Coronary artery (tissue), 2 donors: ENCODE measurements around the gene PCDHGC5.

Experiments used
- DNase-seq: peaks from one replicate; pipeline ENCODE4 v3.0.0-alpha.2; 2017; ENCODE audit warnings: low spot score
- H3K27ac ChIP-seq, 2 donors: fragments of 200-600 bp; sonication (generic); one replicate each; pipeline ENCODE4 v1.5.1; 2016 to 2019
- H3K4me3 ChIP-seq: fragments of 200-600 bp; sonication (generic); 2 replicates; pipeline ENCODE4 v1.5.1; 2016; ENCODE audit warnings: mild to moderate bottlenecking, moderate library complexity
- TF ChIP-seq, protein P1 (sequence below): fragments of 200-600 bp; sonication (generic); IDR thresholded peaks from one replicate; pipeline ENCODE4 v1.5.1; 2019; ENCODE audit warnings: antibody characterized with exemption

The PCDHGC5 gene

DNA sequence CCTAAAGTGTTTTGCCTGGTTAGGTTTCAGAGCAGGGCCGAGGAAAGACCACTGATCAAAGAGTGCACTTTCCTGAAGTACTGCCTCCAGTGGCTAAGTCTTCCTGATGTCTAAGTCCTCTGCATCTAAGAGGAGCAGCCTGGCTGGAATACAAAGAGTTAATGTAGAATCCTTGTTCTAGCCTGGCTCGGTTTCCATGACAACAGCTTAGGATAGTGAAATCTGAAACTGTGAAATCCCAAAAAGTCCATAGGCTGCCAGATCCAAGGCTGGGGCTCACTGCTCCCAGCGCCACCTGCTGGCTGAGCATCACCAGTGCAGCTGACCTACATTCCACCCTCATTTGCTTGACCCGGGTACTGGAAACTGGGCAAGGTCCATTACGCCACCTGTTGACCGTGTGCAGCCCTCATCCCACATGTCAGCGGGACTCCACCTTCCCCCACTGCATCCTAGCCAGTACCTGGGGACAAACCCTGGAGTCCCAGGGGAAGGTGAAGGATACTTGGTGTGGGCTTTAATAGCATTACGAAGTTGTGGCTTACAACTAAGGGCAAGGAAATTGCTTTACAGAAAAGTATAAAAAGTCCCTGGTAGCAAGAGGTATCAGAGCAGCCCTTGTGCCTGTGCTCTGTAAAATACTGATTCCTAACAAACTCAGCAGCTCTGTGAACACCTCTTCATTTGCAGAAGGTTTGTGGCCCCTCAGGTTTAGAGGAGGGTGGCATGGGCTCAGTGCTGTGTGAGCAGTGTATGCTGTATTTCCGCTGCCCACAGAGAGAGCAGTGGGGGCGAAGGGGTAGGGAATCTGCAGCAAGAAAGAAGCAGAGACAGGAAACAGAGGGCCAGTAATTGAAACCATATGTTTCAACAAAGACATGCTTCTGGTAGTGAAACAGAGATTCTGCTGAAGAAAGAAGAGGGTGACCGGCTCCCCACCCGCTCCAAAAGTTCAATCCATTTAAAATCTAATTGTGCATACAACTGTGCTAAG, 36.0 kb downstream of the PCDHGC5 start:
- Histone ChIP-seq H3K27ac (peak overlapping the region; percentile 25 to 74), H3K4me3 (no peak overlapping the region)
- TF ChIP-seq, protein P1, sequence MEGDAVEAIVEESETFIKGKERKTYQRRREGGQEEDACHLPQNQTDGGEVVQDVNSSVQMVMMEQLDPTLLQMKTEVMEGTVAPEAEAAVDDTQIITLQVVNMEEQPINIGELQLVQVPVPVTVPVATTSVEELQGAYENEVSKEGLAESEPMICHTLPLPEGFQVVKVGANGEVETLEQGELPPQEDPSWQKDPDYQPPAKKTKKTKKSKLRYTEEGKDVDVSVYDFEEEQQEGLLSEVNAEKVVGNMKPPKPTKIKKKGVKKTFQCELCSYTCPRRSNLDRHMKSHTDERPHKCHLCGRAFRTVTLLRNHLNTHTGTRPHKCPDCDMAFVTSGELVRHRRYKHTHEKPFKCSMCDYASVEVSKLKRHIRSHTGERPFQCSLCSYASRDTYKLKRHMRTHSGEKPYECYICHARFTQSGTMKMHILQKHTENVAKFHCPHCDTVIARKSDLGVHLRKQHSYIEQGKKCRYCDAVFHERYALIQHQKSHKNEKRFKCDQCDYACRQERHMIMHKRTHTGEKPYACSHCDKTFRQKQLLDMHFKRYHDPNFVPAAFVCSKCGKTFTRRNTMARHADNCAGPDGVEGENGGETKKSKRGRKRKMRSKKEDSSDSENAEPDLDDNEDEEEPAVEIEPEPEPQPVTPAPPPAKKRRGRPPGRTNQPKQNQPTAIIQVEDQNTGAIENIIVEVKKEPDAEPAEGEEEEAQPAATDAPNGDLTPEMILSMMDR = peak; percentile 94
- peak; percentile 94 for DNase-seq

DNA sequence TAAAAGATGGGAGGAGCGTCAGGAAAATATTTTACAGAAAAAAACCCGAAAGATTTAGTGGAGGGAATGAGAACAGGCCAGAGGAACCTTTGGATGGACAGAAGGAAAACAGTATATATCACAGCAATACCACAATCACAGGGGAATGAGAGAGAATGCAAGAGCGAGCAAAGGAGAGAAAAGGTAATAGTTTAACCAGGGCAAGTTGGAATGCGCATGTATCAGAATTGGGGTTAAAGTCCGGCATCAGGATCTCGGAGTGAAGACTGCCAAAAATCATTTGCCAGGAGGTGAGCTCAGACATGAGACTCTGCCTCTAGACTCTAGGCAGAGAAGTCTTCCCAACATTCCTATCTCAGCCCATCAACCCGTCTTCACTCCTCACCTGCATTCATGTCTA, 36.8 kb downstream of the PCDHGC5 start:
- peak overlapping the region in 1 of 2 donors; percentile 74 for H3K27ac ChIP-seq
- TF ChIP-seq, protein P1 = no peak
- no peak overlapping the region for H3K4me3 ChIP-seq
- DNase-seq = no peak

DNA sequence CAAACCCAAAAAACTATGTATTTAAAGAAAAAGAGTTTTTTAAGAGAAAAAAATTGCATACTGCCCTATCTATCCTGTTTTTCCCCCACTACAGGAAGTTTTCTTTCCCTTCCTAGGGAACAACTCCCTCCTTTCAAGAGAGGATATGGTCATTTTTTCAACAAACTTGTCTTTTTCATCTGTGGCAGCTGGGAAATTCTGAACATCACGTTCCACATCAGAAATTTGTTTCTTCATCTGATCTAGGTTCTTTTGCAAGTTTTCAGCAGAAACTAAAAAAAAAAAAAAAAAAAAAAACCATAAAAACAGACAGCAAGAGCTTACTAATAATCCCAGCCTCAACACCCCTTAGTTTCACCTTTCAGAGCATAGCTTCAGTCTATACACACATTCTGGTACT, 38.5 kb downstream of the PCDHGC5 start:
- DNase-seq = no peak
- Histone ChIP-seq H3K4me3 (no peak overlapping the region), H3K27ac (peak overlapping the region in 1 of 2 donors; percentile 85)
- TF ChIP-seq, protein P1 = no peak

DNA sequence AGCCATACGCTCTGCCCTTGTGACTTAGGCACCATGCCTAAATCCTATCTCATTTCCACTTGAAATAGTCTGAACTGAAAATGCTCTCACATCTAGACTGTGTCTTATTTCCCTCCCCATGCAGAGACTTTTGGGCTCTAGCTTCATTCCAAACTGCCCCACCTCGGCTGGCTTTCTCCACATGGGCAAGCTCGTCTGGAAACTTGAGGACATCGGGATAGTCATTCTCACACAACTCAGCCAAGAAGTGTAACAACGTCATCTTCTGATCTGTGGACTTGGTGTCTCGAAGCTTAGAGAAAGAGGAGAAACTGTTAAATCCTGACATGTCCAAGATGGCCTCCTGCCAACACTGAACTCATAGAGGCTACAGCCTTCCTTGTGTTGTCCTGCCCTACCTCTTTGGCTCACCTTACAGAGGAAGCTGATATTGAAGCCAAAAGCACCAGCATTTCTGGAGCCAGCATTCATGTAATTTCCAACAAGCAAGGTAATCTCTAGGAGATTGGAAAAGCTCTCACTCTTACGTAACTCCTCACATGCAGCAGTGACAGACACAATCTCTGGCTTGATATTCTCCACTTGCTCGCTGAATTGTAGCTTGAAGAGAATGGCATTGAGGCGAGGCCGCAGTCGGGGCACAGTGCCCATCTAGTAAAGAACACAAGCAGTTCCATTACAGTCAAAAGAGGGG, 39.6 kb downstream of the PCDHGC5 start:
- Histone ChIP-seq H3K4me3 (no peak overlapping the region), H3K27ac (peak overlapping the region; percentile 77 to 85)
- no peak for DNase-seq
- TF ChIP-seq, protein P1 = no peak

DNA sequence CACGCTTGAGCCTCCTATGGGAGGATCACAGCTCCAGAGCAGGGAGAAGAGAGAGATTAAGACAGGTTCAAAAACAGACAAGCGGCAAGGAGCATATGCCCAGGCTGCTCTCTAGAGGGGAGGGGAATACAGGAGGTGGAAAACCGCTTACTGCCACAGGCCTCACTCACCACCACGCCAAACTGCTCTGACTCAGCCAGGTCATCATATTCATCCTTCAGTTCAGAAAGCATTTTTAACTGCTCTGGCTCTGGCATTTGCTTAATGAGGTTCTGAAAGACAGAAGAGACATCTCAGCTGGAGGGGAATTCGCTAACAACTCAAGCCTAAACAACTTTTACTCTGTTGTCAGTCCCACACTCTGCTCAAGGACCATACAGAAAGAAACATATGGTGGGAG, 40.1 kb downstream of the PCDHGC5 start:
- H3K4me3 ChIP-seq = no peak overlapping the region
- TF ChIP-seq, protein P1 = no peak

DNA sequence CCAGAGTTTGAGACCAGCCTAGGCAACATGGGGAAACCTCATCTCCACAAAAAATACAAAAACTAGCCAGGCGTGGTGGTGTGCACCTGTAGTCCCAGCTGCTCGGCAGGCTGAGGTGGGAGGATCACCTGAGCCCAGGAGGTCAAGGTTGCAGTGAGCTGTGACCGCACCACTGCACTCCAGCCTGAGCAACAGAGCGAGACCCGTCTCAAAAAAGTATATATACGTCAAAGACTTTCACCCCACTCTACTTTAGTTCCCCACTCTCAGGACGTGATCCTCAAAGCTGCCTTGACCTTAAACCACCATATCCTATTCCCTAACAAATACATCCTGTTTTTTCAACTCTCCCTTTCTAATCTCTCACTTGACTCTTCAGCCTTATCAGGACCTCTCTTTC, 41.0 kb downstream of the PCDHGC5 start:
- TF ChIP-seq, protein P1 = no peak
- H3K4me3 ChIP-seq = no peak overlapping the region
- H3K27ac ChIP-seq = peak overlapping the region; percentile 77 to 85
- DNase-seq = no peak

More for the DNA sequence above, 40.1 kb downstream of the PCDHGC5 start:
- H3K27ac ChIP-seq = peak overlapping the region; percentile 77 to 85
- DNase-seq = no peak
